Activated CD4-positive, alpha-beta T cell treated with anti-CD3 and anti-CD28 coated beads, Interleukin-2, amount 50 U/mL, for 24 hours (primary cell): ENCODE results near the gene RNF114.
"Not testable (repeated sequence)": the region's sequence is repeated elsewhere in the genome, so short reads cannot be mapped to it uniquely, and the experiment has no call there.

Source experiments
- DNase-seq, 2 donors: peaks; one replicate each; pipeline ENCODE4 v3.0.0-alpha.2; 2020; ENCODE audit warnings: low read depth in 1 of 2, low spot score in 1 of 2

Gene RNF114

GRCh38 chr20:49925901-49926454 lies 10.2 kb upstream of the RNF114 start:
- no peak for DNase-seq

GRCh38 chr20:49928411-49929141 lies 7.6 kb upstream of the RNF114 start:
- peak; percentile 68 to 78 for DNase-seq

GRCh38 chr20:49929142-49929494 lies 7.1 kb upstream of the RNF114 start:
- no peak for DNase-seq

DNA sequence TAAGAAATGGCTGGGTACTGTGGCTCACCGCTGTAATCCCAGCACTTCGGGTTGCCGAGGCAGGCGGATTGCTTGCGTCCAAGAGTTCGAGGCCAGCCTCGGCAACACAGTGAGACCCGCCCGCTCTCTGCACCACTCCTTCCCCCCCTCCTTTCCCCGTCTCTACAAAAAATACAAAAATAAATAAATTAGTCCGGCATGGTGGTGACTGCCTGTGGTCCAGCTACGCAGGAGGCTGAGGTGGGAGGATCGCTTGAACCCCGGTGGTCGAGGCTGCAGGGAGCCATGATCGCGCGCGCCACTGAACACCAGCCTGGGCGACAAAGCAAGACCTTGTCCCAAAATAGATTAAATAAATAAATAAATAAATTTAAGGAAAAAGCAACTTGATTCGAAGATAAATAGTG lies 448 bp upstream of the RNF114 start:
- DNase-seq: no peak

- DNase-seq: no peak
These were observed 1.1 kb downstream of the RNF114 start for GRCh38 chr20:49937027-49937929.

DNA sequence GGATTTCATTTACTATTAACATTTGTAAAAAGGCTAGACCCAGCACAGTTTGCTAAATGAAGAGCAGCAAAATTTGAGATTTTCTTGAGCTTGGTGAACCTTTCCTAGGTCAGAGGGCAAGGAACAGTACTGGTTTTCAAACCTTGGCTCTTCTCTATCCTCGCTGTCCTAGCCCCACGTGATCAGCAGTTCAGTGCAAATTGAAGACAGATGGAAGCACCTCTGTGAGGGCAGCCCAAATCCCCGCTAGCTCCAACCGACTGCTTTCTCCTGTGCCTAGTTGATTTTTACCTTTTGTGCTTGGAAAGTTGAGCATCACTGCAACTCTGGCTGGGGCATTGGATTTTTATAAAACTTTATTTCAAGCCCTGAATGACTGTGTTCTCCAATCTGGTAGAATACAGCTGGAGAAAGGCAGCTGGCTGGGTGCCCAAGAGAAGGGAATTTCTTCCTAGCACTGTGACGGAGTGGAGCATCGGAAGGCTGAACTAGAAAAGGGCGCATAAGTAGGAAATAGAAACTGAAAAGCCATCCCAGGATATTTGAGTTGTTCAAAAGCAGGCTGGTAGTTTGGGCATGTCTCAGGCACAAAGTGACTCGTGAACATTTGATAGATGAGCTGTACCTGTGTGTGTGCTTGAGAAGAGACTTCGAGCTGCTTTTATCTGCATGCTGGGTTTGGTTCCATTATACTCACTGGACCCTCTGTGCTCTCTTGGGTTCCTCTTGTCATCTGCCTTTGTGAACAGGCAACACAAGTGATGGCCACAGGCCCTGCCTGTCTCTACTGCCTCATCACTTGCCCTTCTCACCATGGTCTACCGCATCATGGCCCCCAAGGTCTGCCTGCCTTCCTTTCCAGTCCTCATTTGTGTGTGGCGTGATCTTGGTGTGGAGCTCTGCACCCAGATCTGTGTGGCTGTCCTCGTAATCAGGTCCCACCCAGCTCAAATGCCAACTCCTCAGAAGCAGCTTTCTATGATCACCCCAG lies 2.3 kb downstream of the RNF114 start:
- DNase-seq: no peak

DNA sequence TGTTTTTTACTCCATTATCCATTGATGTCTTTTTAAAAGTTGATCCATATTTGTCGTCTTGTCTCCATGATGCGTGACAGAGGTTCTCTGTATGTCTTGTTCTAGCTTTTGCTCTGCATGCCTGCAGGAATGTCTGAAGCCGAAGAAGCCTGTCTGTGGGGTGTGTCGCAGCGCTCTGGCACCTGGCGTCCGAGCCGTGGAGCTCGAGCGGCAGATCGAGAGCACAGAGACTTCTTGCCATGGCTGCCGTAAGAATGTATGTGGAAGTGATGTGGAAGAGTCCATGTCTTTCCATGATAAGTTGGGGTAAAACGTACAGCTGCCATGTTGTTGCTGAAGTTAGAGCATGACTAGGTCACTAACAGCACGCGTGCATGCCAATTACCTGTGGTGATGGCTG lies 5.3 kb downstream of the RNF114 start:
- DNase-seq: no peak

DNA sequence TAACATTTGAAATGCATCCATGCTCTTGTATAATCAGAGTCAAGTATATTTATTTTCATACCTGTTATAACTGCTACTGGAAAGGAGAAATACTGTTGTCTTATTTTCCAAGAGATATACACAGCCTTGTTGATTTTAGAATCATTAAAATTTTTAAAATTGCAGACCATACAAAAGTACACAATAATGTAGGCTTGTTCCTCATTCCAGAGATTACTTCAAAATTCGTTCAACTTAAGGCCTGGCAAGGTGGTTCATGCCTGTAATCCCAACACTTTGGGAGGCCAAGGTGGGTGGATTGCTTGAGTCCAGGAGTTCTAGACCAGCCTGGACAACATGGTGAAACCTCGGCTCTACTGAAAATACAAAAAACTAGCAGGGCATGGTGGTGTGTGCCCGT lies 6.1 kb downstream of the RNF114 start:
- no peak for DNase-seq

DNA sequence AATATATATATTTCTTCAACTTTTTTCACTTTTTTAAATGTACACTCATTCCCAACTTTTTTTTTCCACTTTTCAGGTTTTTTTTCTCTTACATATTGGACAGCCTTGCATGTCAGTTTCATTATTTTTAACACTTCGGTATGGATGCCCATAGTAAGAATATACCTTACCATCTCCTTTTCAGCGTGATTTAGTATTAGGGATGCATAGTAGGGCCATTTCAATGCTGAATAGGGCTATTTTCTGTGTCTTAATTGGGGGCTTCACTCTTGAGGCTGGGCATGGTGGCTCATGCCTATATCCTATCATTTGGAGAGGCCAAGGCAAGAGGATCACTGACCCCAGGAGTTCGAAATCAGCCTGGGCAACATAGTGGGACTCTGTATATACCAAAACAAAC lies 6.7 kb downstream of the RNF114 start:
- DNase-seq: no peak

DNA sequence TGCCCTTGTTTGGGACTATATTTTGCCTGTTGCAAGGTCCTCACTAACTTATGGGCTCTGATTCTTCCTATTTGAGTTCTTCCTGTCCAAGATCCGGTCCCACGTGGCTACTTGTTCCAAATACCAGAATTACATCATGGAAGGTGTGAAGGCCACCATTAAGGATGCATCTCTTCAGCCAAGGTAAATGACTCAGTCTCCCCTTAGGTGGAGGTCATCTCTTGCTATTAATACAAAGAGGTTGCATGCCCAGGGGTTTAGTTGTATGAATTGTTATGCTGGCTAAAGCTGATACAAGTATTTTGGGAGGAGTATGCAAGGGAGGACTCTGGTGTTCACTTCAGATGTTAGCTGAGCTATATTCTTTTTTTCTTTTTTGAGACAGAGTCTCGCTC lies 9.1 kb downstream of the RNF114 start:
- no peak for DNase-seq

DNA sequence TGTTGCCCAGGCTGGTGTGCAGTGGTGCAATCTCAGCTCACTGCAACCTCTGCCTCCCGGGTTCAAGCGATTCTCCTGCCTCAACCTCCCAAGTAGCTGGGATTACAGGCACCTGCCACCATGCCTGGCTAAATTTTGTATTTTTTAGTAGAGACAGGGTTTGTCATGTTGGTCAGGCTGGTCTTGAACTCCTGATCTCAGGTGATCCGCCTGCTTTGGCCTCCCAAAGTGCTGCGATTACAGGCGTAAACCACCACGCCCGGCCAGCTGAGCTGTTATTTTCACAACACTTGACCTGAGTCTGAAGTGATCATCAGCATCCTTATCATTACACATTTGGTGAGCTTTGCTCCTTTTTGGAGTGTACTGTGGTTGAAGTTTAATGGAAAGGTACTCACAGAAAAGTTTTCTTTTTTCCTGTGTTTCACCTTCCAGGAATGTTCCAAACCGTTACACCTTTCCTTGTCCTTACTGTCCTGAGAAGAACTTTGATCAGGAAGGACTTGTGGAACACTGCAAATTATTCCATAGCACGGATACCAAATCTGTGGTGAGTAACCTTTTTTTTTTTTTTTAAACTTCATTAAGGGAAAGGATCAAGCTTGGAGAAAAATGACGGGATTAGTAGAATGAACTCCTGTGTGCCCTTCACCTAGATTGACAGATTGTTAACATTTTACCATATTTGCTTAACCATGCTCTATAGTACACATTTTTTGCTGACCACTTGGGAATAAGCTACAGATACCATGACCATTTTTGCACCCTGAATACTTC lies 9.7 kb downstream of the RNF114 start:
- DNase-seq: no peak

GRCh38 chr20:49948178-49948577 lies 12.0 kb downstream of the RNF114 start:
- no peak for DNase-seq

DNA sequence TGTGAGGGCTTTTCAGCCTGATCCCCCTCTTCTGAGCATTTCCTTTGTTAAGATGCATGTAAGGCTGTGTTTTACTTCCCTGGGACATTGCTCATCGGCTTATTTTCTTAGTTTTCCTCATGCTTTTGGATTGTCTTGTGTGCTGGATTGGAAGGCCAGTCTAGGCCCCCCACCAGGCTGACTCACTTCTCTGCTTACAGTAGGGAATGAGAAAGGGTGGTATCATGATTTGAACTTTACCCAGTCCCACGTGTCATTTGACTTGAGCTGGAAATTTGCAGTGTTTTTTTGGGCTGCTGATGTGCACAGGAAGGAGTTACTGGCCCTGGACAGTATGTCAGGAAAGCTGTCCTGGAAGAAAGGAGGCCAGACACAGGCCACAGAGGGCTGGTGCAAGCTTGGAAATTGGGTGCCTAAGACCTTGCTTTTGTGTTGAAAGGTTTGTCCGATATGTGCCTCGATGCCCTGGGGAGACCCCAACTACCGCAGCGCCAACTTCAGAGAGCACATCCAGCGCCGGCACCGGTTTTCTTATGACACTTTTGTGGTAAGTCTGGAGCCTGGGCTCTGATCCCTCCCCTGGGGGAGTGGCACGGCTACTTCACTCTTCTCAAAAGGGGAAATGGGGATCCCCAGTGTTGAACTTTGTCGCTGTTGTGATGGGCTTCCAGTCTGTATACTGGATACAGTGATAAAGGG lies 12.8 kb downstream of the RNF114 start:
- DNase-seq: no peak

GRCh38 chr20:49951151-49951550 lies 15.0 kb downstream of the RNF114 start:
- DNase-seq: no peak

DNA sequence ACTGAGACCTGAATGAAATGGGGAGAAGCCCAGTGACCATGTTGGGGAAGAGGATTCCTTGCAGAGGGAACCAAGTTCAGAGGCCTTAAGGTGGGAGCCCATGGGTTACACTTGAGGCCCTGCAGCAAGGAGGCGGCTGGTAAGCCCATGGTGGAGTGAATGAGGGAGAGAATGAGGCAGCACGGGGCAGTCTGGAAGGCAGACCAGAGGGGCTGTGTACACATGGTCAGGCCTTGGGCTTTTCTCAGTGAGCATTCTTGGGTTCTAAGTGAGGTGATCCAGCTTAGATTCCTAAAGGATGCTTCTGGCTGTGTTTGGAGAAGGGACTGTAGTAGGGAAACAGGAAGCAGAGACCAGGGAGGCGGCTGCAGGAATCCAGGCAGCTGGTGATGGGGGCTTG lies 19.0 kb downstream of the RNF114 start:
- no peak for DNase-seq

DNA sequence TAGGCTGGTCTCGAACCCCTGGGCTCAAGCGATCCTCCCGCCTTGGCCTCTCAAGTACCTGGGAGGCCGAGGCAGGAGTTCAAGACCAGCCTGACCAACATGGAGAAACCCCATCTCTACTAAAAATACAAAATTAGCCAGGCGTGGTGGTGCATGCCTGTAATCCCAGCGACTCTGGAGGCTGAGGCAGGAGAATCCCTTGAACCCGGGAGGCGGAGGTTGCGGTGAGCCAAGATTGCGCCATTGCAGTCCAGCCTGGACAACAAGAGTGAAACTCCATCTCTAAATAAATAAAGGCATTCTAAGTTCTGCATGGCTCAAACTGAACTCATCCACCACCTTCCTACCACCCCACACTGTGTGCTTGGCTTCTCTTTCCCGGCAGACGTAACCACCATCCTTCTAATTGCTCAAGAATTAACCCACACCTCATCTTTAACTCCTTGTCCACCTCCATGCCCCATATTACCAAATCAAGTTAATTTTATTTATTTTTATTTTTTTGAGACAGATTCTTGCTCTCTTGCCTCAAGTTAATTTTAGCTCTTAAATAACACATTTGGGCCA lies 19.7 kb downstream of the RNF114 start:
- DNase-seq: not testable (repeated sequence)

DNA sequence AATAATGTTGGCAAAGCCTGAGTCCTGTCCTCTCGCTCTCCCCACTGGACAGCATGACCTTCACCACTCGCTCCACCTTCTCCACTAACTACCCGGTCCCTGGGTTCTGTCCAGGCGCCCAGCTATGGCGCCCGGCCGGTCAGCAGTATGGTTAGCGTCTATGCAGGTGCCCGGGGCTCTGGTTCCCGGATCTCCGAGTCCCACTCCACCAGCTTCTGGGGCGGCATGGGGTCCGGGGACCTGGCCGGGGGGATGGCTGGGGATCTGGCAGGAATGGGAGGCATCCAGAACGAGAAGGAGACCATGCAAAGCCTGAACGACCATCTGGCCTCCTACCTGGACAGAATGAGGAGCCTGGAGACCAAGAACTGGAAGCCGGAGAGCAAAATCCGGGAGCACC lies 20.5 kb downstream of the RNF114 start:
- no peak for DNase-seq

- DNase-seq: not testable (repeated sequence)
These were observed 21.1 kb downstream of the RNF114 start for GRCh38 chr20:49957089-49957938.
